ENCODE results near the gene CFAP299. TPM values are rescaled to one million over a fixed set of nuclear protein-coding genes. Genes with fewer than 3 reads are reported as not detected.
A peak's percentile ranks its signal among the peaks of the same experiment; 100 is the strongest.

CFAP299 gene
- polyA plus RNA-seq, 2 of the 4 experiments (the other 2 are of a cell fraction), result not detected

- 55% methylated on average over 6 of the region's 6 CpGs for WGBS (ENCODE audit: missing lambda C conversion rate)
- CTCF ChIA-PET, result no interaction called here
- POLR2A ChIA-PET, result no interaction called here
- Histone ChIP-seq H3K4me3 (no peak overlapping the region), H3K9me3 (no peaks in the 10 kb centered on the region), H3K27ac (no peak overlapping the region), H3K4me2 (no peak overlapping the region), H3K4me1 (no peaks in the 10 kb centered on the region)
- ATAC-seq (no peak), FAIRE-seq (no peak), DNase-seq (ENCODE audit: low read depth in 1 of 2, low spot score in 1 of 2) (no peak)
- no peak for TF ChIP-seq PHF8 (IDR thresholded peaks at IDR 0.05; ENCODE audit: borderline replicate concordance, low read depth)
Measured at GRCh38 chr4:80614319-80614718, 278.8 kb downstream of the CFAP299 start.

- no peaks in the 10 kb centered on the region for H3K4me1 ChIP-seq
- TF ChIP-seq RAD21 (conservative IDR thresholded peaks at IDR 0.05 in 1 of 2, IDR thresholded peaks at IDR 0.05 in 1 of 2) (no peak), TFCP2L1 (CRISPR knock-in tag; IDR thresholded peaks at IDR 0.05) (no peak), KDM1A (IDR thresholded peaks at IDR 0.05; ENCODE audit: low read depth) (no peak), FOSL2 (IDR thresholded peaks at IDR 0.05) (no peak), FOSL2 (CRISPR knock-in tag; IDR thresholded peaks at IDR 0.05) (no peak), HOXA7 (CRISPR knock-in tag; IDR thresholded peaks at IDR 0.05) (no peak), JUN (IDR thresholded peaks at IDR 0.05) (no peak), FOSB (CRISPR knock-in tag; IDR thresholded peaks at IDR 0.05) (no peak), EP300 (IDR thresholded peaks at IDR 0.05) (no peak), JUNB (IDR thresholded peaks at IDR 0.05) (no peak), HOXB13 (CRISPR knock-in tag; IDR thresholded peaks at IDR 0.05; ENCODE audit: low read depth) (no peak), MYC (IDR thresholded peaks at IDR 0.05; ENCODE audit: borderline replicate concordance, low read length) (no peak), ZNF302 (CRISPR knock-in tag; IDR thresholded peaks at IDR 0.05) (no peak), CBX8 (IDR thresholded peaks at IDR 0.05) (no peak)
- TF ChIP-seq, protein P1, sequence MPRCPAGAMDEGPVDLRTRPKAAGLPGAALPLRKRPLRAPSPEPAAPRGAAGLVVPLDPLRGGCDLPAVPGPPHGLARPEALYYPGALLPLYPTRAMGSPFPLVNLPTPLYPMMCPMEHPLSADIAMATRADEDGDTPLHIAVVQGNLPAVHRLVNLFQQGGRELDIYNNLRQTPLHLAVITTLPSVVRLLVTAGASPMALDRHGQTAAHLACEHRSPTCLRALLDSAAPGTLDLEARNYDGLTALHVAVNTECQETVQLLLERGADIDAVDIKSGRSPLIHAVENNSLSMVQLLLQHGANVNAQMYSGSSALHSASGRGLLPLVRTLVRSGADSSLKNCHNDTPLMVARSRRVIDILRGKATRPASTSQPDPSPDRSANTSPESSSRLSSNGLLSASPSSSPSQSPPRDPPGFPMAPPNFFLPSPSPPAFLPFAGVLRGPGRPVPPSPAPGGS (IDR thresholded peaks at IDR 0.05), result no peak
- TF ChIP-seq, protein P2, sequence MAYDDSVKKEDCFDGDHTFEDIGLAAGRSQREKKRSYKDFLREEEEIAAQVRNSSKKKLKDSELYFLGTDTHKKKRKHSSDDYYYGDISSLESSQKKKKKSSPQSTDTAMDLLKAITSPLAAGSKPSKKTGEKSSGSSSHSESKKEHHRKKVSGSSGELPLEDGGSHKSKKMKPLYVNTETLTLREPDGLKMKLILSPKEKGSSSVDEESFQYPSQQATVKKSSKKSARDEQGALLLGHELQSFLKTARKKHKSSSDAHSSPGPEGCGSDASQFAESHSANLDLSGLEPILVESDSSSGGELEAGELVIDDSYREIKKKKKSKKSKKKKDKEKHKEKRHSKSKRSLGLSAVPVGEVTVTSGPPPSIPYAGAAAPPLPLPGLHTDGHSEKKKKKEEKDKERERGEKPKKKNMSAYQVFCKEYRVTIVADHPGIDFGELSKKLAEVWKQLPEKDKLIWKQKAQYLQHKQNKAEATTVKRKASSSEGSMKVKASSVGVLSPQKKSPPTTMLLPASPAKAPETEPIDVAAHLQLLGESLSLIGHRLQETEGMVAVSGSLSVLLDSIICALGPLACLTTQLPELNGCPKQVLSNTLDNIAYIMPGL (CRISPR knock-in tag; IDR thresholded peaks at IDR 0.05; ENCODE audit: borderline replicate concordance), result no peak
- TF ChIP-seq, protein P3, sequence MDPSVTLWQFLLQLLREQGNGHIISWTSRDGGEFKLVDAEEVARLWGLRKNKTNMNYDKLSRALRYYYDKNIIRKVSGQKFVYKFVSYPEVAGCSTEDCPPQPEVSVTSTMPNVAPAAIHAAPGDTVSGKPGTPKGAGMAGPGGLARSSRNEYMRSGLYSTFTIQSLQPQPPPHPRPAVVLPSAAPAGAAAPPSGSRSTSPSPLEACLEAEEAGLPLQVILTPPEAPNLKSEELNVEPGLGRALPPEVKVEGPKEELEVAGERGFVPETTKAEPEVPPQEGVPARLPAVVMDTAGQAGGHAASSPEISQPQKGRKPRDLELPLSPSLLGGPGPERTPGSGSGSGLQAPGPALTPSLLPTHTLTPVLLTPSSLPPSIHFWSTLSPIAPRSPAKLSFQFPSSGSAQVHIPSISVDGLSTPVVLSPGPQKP (IDR thresholded peaks at IDR 0.05; ENCODE audit: low read depth, low read length), result no peak
- ATAC-seq (no peak), DNase-seq (ENCODE audit: low read depth in 1 of 2, low spot score in 1 of 2) (no peak), FAIRE-seq (no peak)
- ChIA-PET POLR2A (no interaction called here), CTCF (interaction anchor here (1.1 kb wide), 1 partner anchor 1721 kb away, joined by 3 read pairs; no protein-coding TSS in a partner anchor)
- H3K9me3 ChIP-seq, result no peaks in the 10 kb centered on the region
- no peak overlapping the region for H3K4me2 ChIP-seq
- WGBS (ENCODE audit: missing lambda C conversion rate), result 2% methylated on average over 2 of the region's 2 CpGs
- no peak overlapping the region for H3K27ac ChIP-seq
- H3K4me3 ChIP-seq, result no peak overlapping the region
Measured at GRCh38 chr4:80615099-80615498, 279.6 kb downstream of the CFAP299 start.

DNA sequence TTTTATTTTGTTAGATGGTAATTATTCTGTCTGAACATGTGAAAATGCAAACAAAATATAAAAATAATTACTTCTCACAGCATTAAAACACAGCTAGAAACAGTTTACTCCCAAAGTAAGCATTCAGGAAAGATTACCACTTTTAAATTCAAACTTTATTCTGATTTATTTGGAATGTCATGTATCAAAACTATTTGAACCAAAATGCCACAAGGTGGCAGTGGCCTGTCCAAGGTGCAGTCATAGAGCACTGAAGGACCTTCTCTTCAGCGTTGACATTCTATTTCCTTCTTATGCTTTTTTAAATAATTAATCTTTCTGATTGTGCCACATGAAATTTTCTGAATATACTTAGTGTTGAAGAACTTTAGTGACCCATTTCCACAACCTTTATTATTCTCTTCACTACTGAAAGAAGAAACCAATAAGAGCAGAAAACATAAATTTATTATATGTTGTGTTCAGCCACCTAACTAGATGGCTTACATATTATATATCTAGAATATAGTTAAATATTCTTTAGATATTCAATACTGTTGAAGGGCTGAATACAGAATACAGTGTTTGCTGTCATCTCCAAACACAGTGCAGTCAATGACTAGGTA is 283.6 kb downstream of the CFAP299 start:
- Histone ChIP-seq H3K4me3 (no peak overlapping the region), H3K4me2 (no peak overlapping the region), H3K9me3 (no peaks in the 10 kb centered on the region), H3K4me1 (no peaks in the 10 kb centered on the region), H3K27ac (no peak overlapping the region)
- WGBS (ENCODE audit: missing lambda C conversion rate), result 39% methylated on average over 1 of the region's 1 CpG
- no peak for ATAC-seq
- ChIA-PET CTCF (no interaction called here), POLR2A (no interaction called here)
- peak in 1 of 2 experiments; percentile 4 for DNase-seq (ENCODE audit: low read depth in 1 of 2, low spot score in 1 of 2)
- no peak for FAIRE-seq
- TF ChIP-seq POLR2A (IDR thresholded peaks at IDR 0.05; ENCODE audit: low read length), result no peak
- no peak for TF ChIP-seq RCOR1 (IDR thresholded peaks at IDR 0.05; ENCODE audit: low read depth, low read length)
- TF ChIP-seq CTCF (IDR thresholded peaks at IDR 0.05), result 0 out of 3 replicates have a peak, but pooled peaks have one; percentile 8
- no peak for TF ChIP-seq CEBPB (IDR thresholded peaks at IDR 0.05)
- no peak for TF ChIP-seq NR3C1 (IDR thresholded peaks at IDR 0.05)
- no peak for TF ChIP-seq PHF8 (IDR thresholded peaks at IDR 0.05; ENCODE audit: borderline replicate concordance, low read depth)

Data from A549 (cell line).